WTC11 (cell line): ENCODE data around the gene CHAT. TPM values are rescaled to one million over a fixed set of nuclear protein-coding genes. Genes with fewer than 3 reads are reported as not detected.

Experiments used
- ATAC-seq: fragments of 200-7000 bp; cut with Tn5 transposase; 2 replicates; pipeline ENCODE4 v1.10.0; 2021; ENCODE audit warnings: mild to moderate bottlenecking, moderate library complexity
- CTCF ChIA-PET: fragments of 300-600 bp; sonication (Branson Sonifier 250); formaldehyde crosslinking; loops from one replicate; lab custom pipeline; 2021; ENCODE audit warnings: antibody characterized with exemption; lab: Charles Lee
- POLR2A ChIA-PET: fragments of 350-600 bp; sonication (Branson Sonifier 250); formaldehyde crosslinking; loops from one replicate; lab custom pipeline; 2021; ENCODE audit warnings: antibody characterized with exemption; lab: Charles Lee
- DNase-seq: peaks from one replicate; pipeline ENCODE4 v3.0.0; 2021; ENCODE audit warnings: low spot score
- H3K27ac Mint-ChIP-seq: 2 replicates; pipeline ENCODE4 v1.8.0; 2021; ENCODE audit warnings: mixed read lengths
- H3K27me3 Mint-ChIP-seq: 2 replicates; pipeline ENCODE4 v1.8.0; 2021; ENCODE audit warnings: low read depth, mild to moderate bottlenecking, moderate library complexity, mixed read lengths
- H3K36me3 Mint-ChIP-seq: 2 replicates; pipeline ENCODE4 v1.8.0; 2021; ENCODE audit warnings: mixed read lengths
- H3K4me1 Mint-ChIP-seq: 2 replicates; pipeline ENCODE4 v1.8.0; 2022; ENCODE audit warnings: mixed read lengths
- H3K4me3 Mint-ChIP-seq: 2 replicates; pipeline ENCODE4 v1.8.0; 2021; ENCODE audit warnings: mild to moderate bottlenecking, moderate library complexity, mixed read lengths
- H3K9me3 Mint-ChIP-seq: 2 replicates; pipeline ENCODE4 v1.8.0; 2021; ENCODE audit warnings: mixed read lengths
- CREM ChIP-seq: sonication (generic); formaldehyde crosslinking; IDR thresholded peaks from 2 replicates; pipeline ENCODE4 v1.8.1; 2022; ENCODE audit warnings: mild to moderate bottlenecking, missing genetic modification reagents, moderate library complexity
- CTCF ChIP-seq: fragments of 200-600 bp; IDR thresholded peaks from 2 replicates; pipeline ENCODE4 v1.8.0; 2022; ENCODE audit warnings: antibody characterized with exemption
- E2F1 ChIP-seq: sonication (generic); formaldehyde crosslinking; IDR thresholded peaks from 2 replicates; pipeline ENCODE4 v1.8.0; 2022; ENCODE audit warnings: mild to moderate bottlenecking, missing genetic modification reagents
- ESRRA ChIP-seq: sonication (generic); formaldehyde crosslinking; IDR thresholded peaks from 2 replicates; pipeline ENCODE4 v1.8.1; 2022; ENCODE audit warnings: mild to moderate bottlenecking, missing genetic modification reagents, borderline replicate concordance
- ETV6 ChIP-seq: sonication (generic); formaldehyde crosslinking; IDR thresholded peaks from 2 replicates; pipeline ENCODE4 v1.8.1; 2022; ENCODE audit warnings: mild to moderate bottlenecking, missing genetic modification reagents
- FOXP1 ChIP-seq: sonication (generic); formaldehyde crosslinking; IDR thresholded peaks from 2 replicates; pipeline ENCODE4 v1.8.0; 2022; ENCODE audit warnings: missing genetic modification reagents, mild to moderate bottlenecking, moderate library complexity, borderline replicate concordance
- FOXP4 ChIP-seq: sonication (generic); formaldehyde crosslinking; IDR thresholded peaks from 2 replicates; pipeline ENCODE4 v1.8.0; 2022; ENCODE audit warnings: mild to moderate bottlenecking, missing genetic modification reagents
- MAX ChIP-seq: sonication (generic); formaldehyde crosslinking; IDR thresholded peaks from 2 replicates; pipeline ENCODE4 v1.8.0; 2022; ENCODE audit warnings: mild to moderate bottlenecking, missing genetic modification reagents
- MXD4 ChIP-seq: fragments of 250-450 bp; sonication (Bioruptor Pico); IDR thresholded peaks from 2 replicates; pipeline ENCODE4 v1.8.0; 2021; ENCODE audit warnings: mild to moderate bottlenecking, moderate library complexity, borderline replicate concordance
- NFE2L1 ChIP-seq: sonication (generic); formaldehyde crosslinking; IDR thresholded peaks from 2 replicates; pipeline ENCODE4 v1.8.1; 2023; ENCODE audit warnings: missing genetic modification reagents
- NR1H2 ChIP-seq: sonication (generic); formaldehyde crosslinking; IDR thresholded peaks from 2 replicates; pipeline ENCODE4 v1.9.0; 2021; ENCODE audit warnings: mild to moderate bottlenecking, moderate library complexity, missing genetic modification reagents
- NR3C1 ChIP-seq: sonication (generic); formaldehyde crosslinking; conservative IDR thresholded peaks from 2 replicates; pipeline ENCODE4 v1.8.1; 2023; ENCODE audit warnings: low read depth, mild to moderate bottlenecking, missing genetic modification reagents
- RORB ChIP-seq: fragments of 250-450 bp; sonication (Bioruptor Pico); IDR thresholded peaks from 2 replicates; pipeline ENCODE4 v1.9.0; 2021; ENCODE audit warnings: mild to moderate bottlenecking
- TP53 ChIP-seq: sonication (generic); formaldehyde crosslinking; IDR thresholded peaks from 2 replicates; pipeline ENCODE4 v1.8.1; 2023; ENCODE audit warnings: mild to moderate bottlenecking, missing genetic modification reagents
- ZNF121 ChIP-seq: sonication (generic); formaldehyde crosslinking; IDR thresholded peaks from 2 replicates; pipeline ENCODE4 v1.8.0; 2023; ENCODE audit warnings: missing genetic modification reagents
- ZNF317 ChIP-seq: sonication (generic); formaldehyde crosslinking; IDR thresholded peaks from 2 replicates; pipeline ENCODE4 v1.8.1; 2023; ENCODE audit warnings: low read depth, mild to moderate bottlenecking, moderate library complexity, missing genetic modification reagents, borderline replicate concordance
- ZNF423 ChIP-seq: fragments of 250-450 bp; sonication (Bioruptor Pico); IDR thresholded peaks from 2 replicates; pipeline ENCODE4 v2.1.2; 2022; ENCODE audit warnings: mild to moderate bottlenecking, moderate library complexity
- ZNF671 ChIP-seq: fragments of 250-450 bp; sonication (Bioruptor Pico); IDR thresholded peaks from 2 replicates; pipeline ENCODE4 v1.8.0; 2021; ENCODE audit warnings: mild to moderate bottlenecking
- ZSCAN18 ChIP-seq: fragments of 250-450 bp; sonication (Bioruptor Pico); IDR thresholded peaks from 2 replicates; pipeline ENCODE4 v2.1.2; 2022; ENCODE audit warnings: mild to moderate bottlenecking, moderate library complexity
- total RNA-seq: library from RNA; stranded (reverse); gene quantifications from 3 replicates; pipeline ENCODE4 v1.2.3, GENCODE V29; 2021
- TF ChIP-seq, protein P1 (sequence below): sonication (generic); formaldehyde crosslinking; IDR thresholded peaks from 2 replicates; pipeline ENCODE4 v1.8.0; 2023; ENCODE audit warnings: mild to moderate bottlenecking, missing genetic modification reagents
- TF ChIP-seq, protein P2 (sequence below): fragments of 250-450 bp; sonication (Bioruptor Pico); IDR thresholded peaks from 2 replicates; pipeline ENCODE4 v1.8.0; 2021; ENCODE audit warnings: mild to moderate bottlenecking

CHAT gene
- total RNA-seq, 1 experiment from 2014 or later, result not detected

- Mint-ChIP-seq H3K4me1 (peaks cover 3% of the 10 kb centered on the region; the same call in 1 of the 2 replicates), H3K9me3 (no peaks in the 10 kb centered on the region), H3K27ac (no peak overlapping the region), H3K36me3 (no peaks in the 10 kb centered on the region), H3K4me3 (no peak overlapping the region), H3K27me3 (peaks cover 66% of the 10 kb centered on the region)
- DNase-seq (peak; percentile 2), ATAC-seq (no peak)
- CTCF ChIA-PET, result interaction anchor here (1.6 kb wide), 1 partner anchor 27 kb away, joined by 8 read pairs; no protein-coding TSS in a partner anchor
- POLR2A ChIA-PET, result no interaction called here
- TF ChIP-seq ZSCAN18, result no peak
- TF ChIP-seq, protein P1, sequence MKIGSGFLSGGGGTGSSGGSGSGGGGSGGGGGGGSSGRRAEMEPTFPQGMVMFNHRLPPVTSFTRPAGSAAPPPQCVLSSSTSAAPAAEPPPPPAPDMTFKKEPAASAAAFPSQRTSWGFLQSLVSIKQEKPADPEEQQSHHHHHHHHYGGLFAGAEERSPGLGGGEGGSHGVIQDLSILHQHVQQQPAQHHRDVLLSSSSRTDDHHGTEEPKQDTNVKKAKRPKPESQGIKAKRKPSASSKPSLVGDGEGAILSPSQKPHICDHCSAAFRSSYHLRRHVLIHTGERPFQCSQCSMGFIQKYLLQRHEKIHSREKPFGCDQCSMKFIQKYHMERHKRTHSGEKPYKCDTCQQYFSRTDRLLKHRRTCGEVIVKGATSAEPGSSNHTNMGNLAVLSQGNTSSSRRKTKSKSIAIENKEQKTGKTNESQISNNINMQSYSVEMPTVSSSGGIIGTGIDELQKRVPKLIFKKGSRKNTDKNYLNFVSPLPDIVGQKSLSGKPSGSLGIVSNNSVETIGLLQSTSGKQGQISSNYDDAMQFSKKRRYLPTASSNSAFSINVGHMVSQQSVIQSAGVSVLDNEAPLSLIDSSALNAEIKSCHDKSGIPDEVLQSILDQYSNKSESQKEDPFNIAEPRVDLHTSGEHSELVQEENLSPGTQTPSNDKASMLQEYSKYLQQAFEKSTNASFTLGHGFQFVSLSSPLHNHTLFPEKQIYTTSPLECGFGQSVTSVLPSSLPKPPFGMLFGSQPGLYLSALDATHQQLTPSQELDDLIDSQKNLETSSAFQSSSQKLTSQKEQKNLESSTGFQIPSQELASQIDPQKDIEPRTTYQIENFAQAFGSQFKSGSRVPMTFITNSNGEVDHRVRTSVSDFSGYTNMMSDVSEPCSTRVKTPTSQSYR (CRISPR knock-in tag), result no peak
- TF ChIP-seq ZNF423 (CRISPR knock-in tag), result no peak
- TF ChIP-seq CREM (CRISPR knock-in tag), result no peak
- TF ChIP-seq RORB (CRISPR knock-in tag), result no peak
- no peak for TF ChIP-seq NR3C1
- no peak for TF ChIP-seq TP53 (CRISPR knock-in tag)
- no peak for TF ChIP-seq FOXP1 (CRISPR knock-in tag)
- TF ChIP-seq, protein P2, sequence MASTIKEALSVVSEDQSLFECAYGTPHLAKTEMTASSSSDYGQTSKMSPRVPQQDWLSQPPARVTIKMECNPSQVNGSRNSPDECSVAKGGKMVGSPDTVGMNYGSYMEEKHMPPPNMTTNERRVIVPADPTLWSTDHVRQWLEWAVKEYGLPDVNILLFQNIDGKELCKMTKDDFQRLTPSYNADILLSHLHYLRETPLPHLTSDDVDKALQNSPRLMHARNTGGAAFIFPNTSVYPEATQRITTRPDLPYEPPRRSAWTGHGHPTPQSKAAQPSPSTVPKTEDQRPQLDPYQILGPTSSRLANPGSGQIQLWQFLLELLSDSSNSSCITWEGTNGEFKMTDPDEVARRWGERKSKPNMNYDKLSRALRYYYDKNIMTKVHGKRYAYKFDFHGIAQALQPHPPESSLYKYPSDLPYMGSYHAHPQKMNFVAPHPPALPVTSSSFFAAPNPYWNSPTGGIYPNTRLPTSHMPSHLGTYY (CRISPR knock-in tag), result no peak
- TF ChIP-seq MAX (CRISPR knock-in tag), result no peak
- TF ChIP-seq E2F1 (CRISPR knock-in tag), result no peak
Measured at GRCh38 chr10:49620286-49620810, 6.5 kb downstream of the CHAT start.

- POLR2A ChIA-PET, result no interaction called here
- peak; percentile 5 for DNase-seq
- peaks cover 61% of the 10 kb centered on the region for H3K27me3 Mint-ChIP-seq
Measured at GRCh38 chr10:49620841-49621378, 7.1 kb downstream of the CHAT start.

More at GRCh38 chr10:49620841-49621378, 7.1 kb downstream of the CHAT start:
- Mint-ChIP-seq H3K4me1 (peaks cover 3% of the 10 kb centered on the region; the same call in 1 of the 2 replicates), H3K9me3 (no peaks in the 10 kb centered on the region), H3K4me3 (no peak overlapping the region), H3K36me3 (no peaks in the 10 kb centered on the region), H3K27ac (no peak overlapping the region)
- ATAC-seq, result no peak
- CTCF ChIA-PET, result interaction anchor here (1.6 kb wide), 1 partner anchor 28 kb away, joined by 8 read pairs; no protein-coding TSS in a partner anchor
- TF ChIP-seq ETV6 (CRISPR knock-in tag) (no peak), ESRRA (CRISPR knock-in tag) (no peak), FOXP4 (CRISPR knock-in tag) (no peak), MXD4 (CRISPR knock-in tag) (no peak), ZNF121 (CRISPR knock-in tag) (no peak), NFE2L1 (CRISPR knock-in tag) (no peak), CTCF (no peak), ZNF671 (CRISPR knock-in tag) (no peak), ZNF317 (no peak), NR1H2 (CRISPR knock-in tag) (no peak)
